ENCODE data around the gene MARK1.
"Not testable (repeated sequence)": the region's sequence is repeated elsewhere in the genome, so short reads cannot be mapped to it uniquely, and the experiment has no call there.

MARK1 gene

DNA sequence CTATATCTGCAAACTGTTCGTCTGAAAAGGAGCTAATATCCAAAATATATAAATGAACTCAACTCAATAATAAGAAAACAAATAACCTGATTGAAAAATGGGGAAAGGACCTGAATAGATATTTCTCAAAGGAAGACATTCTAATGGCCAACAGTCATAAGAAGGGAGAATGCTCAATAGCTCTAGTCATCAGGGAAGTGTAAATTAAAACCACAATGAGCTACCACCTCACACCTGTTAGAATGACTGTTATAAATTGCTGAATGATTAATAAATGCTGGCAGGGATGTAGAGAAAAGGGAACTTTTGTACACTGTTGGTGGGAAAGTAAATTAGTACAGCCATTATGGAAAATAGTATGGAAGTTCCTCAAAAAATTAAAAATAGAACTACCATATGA, 141.1 kb downstream of the MARK1 start:
- H3K9me3 ChIP-seq (ENCODE audit: control insufficient read depth, low read length), result no peaks in the 10 kb centered on the region
- WGBS, 2 experiments (ENCODE audit: insufficient coverage in 2 of 2), result no CpG with 5 or more reads among the region's 1 CpG
- no peaks in the 10 kb centered on the region for H3K4me1 ChIP-seq (ENCODE audit: control insufficient read depth, insufficient read depth, low read length, poor library complexity, severe bottlenecking)
- no peak overlapping the region for H3K4me3 ChIP-seq (ENCODE audit: extremely low read depth, insufficient read depth, low read length, poor library complexity, severe bottlenecking)
- no peak overlapping the region for H3K27ac ChIP-seq (ENCODE audit: low read depth, low read length, severe bottlenecking)
- H3K36me3 ChIP-seq (ENCODE audit: control insufficient read depth, insufficient read depth, low read length), result no peaks in the 10 kb centered on the region

- H3K4me3 ChIP-seq (ENCODE audit: extremely low read depth, insufficient read depth, low read length, poor library complexity, severe bottlenecking), result no peak overlapping the region
- H3K36me3 ChIP-seq (ENCODE audit: control insufficient read depth, insufficient read depth, low read length), result no peaks in the 10 kb centered on the region
- no peaks in the 10 kb centered on the region for H3K4me1 ChIP-seq (ENCODE audit: control insufficient read depth, insufficient read depth, low read length, poor library complexity, severe bottlenecking)
- H3K27ac ChIP-seq (ENCODE audit: low read depth, low read length, severe bottlenecking), result no peak overlapping the region
- no peaks in the 10 kb centered on the region for H3K9me3 ChIP-seq (ENCODE audit: control insufficient read depth, low read length)
Observed at GRCh38 chr1:220670365-220670764, 142.4 kb downstream of the MARK1 start.

DNA sequence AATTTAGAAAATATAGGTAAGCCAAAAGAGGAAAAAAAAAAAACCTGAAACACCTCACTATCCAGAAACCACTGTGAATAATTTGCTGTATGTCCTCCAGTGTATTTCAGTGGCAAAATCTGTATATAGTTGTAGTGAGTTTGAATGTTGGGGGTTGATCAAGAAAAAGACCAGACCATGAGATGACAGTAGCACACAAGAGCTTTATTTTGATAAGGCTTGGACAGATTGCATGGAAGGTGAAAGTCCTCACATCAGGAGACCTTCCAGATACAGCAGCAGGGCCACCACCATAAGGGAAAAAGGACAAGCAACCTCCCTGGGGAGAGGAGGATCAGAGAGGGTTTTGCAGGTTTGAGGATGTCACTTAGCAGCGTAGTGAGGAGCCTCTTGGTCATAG, 146.0 kb downstream of the MARK1 start:
- WGBS, 2 experiments (ENCODE audit: insufficient coverage in 2 of 2), result 100% methylated on average over 1 of the region's 1 CpG

GRCh38 chr1:220677251-220677650, 149.3 kb downstream of the MARK1 start:
- Histone ChIP-seq H3K4me3 (ENCODE audit: extremely low read depth, insufficient read depth, low read length, poor library complexity, severe bottlenecking) (no peak overlapping the region), H3K36me3 (ENCODE audit: control insufficient read depth, insufficient read depth, low read length) (no peaks in the 10 kb centered on the region), H3K27ac (ENCODE audit: low read depth, low read length, severe bottlenecking) (no peak overlapping the region), H3K9me3 (ENCODE audit: control insufficient read depth, low read length) (no peaks in the 10 kb centered on the region), H3K4me1 (ENCODE audit: control insufficient read depth, insufficient read depth, low read length, poor library complexity, severe bottlenecking) (no peaks in the 10 kb centered on the region)
- WGBS, 2 experiments (ENCODE audit: insufficient coverage in 2 of 2), result 86% methylated on average over 1 of the region's 2 CpGs; no CpG with 5 or more reads in 1 of the 2 experiments

More for the DNA sequence above, 146.0 kb downstream of the MARK1 start:
- Histone ChIP-seq H3K9me3 (ENCODE audit: control insufficient read depth, low read length) (no peaks in the 10 kb centered on the region), H3K36me3 (ENCODE audit: control insufficient read depth, insufficient read depth, low read length) (no peaks in the 10 kb centered on the region), H3K4me3 (ENCODE audit: extremely low read depth, insufficient read depth, low read length, poor library complexity, severe bottlenecking) (no peak overlapping the region), H3K27ac (ENCODE audit: low read depth, low read length, severe bottlenecking) (no peak overlapping the region), H3K4me1 (ENCODE audit: control insufficient read depth, insufficient read depth, low read length, poor library complexity, severe bottlenecking) (no peaks in the 10 kb centered on the region)

- Histone ChIP-seq H3K36me3 (ENCODE audit: control insufficient read depth, insufficient read depth, low read length) (no peaks in the 10 kb centered on the region), H3K4me1 (ENCODE audit: control insufficient read depth, insufficient read depth, low read length, poor library complexity, severe bottlenecking) (no peaks in the 10 kb centered on the region), H3K27ac (ENCODE audit: low read depth, low read length, severe bottlenecking) (no peak overlapping the region), H3K9me3 (ENCODE audit: control insufficient read depth, low read length) (no peaks in the 10 kb centered on the region), H3K4me3 (ENCODE audit: extremely low read depth, insufficient read depth, low read length, poor library complexity, severe bottlenecking) (no peak overlapping the region)
- WGBS, 2 experiments (ENCODE audit: insufficient coverage in 2 of 2), result 47 to 64% methylated on average over 2 to 3 of the region's 7 CpGs
Observed at GRCh38 chr1:220680085-220680687, 152.2 kb downstream of the MARK1 start.

GRCh38 chr1:220681220-220681880, 153.4 kb downstream of the MARK1 start:
- H3K27ac ChIP-seq (ENCODE audit: low read depth, low read length, severe bottlenecking), result no peak overlapping the region
- H3K4me1 ChIP-seq (ENCODE audit: control insufficient read depth, insufficient read depth, low read length, poor library complexity, severe bottlenecking), result no peaks in the 10 kb centered on the region
- H3K36me3 ChIP-seq (ENCODE audit: control insufficient read depth, insufficient read depth, low read length), result no peaks in the 10 kb centered on the region
- 90 to 93% methylated on average over 5 to 7 of the region's 10 CpGs for WGBS, 2 experiments (ENCODE audit: insufficient coverage in 2 of 2)
- no peaks in the 10 kb centered on the region for H3K9me3 ChIP-seq (ENCODE audit: control insufficient read depth, low read length)
- no peak overlapping the region for H3K4me3 ChIP-seq (ENCODE audit: extremely low read depth, insufficient read depth, low read length, poor library complexity, severe bottlenecking)

DNA sequence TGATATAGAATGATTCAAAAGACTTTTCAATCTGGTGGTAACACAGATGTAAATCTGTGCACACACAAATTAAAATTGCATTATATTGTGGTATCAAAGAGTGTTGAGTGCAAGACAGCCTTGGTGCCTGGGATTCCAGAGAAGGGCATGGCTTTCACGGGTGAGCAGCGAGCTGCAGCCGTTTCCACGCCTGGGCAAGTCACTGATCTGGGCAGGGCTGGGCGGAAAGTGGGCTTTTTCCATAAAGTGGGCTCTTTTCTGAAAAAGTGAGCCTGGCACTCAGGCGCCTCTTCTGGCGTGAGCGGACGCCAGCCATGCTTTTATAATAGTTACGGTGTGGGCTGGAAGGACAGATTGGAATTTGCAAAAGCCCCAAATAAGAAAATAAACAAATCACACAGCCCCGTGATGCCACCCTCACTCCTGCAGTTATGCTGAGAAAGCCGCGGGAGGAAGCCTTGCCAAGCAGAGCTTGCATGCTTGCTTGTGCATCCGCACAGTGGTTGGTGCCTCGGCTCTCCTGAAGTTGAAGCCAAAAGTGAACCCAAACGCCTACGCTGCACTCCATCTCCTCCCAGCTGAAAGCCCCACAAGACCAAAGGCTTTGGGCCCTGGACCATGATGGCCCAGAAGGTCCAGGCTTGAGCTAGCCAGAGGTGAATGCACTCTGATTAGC, 155.1 kb downstream of the MARK1 start:
- Histone ChIP-seq H3K36me3 (ENCODE audit: control insufficient read depth, insufficient read depth, low read length) (no peaks in the 10 kb centered on the region), H3K4me3 (ENCODE audit: extremely low read depth, insufficient read depth, low read length, poor library complexity, severe bottlenecking) (no peak overlapping the region), H3K27ac (ENCODE audit: low read depth, low read length, severe bottlenecking) (no peak overlapping the region), H3K4me1 (ENCODE audit: control insufficient read depth, insufficient read depth, low read length, poor library complexity, severe bottlenecking) (no peaks in the 10 kb centered on the region), H3K9me3 (ENCODE audit: control insufficient read depth, low read length) (no peaks in the 10 kb centered on the region)
- 90% methylated on average over 8 to 9 of the region's 17 CpGs for WGBS, 2 experiments (ENCODE audit: insufficient coverage in 2 of 2)

- not testable (repeated sequence) for H3K4me3 ChIP-seq (ENCODE audit: extremely low read depth, insufficient read depth, low read length, poor library complexity, severe bottlenecking); H3K9me3 ChIP-seq (ENCODE audit: control insufficient read depth, low read length); H3K27ac ChIP-seq (ENCODE audit: low read depth, low read length, severe bottlenecking); H3K4me1 ChIP-seq (ENCODE audit: control insufficient read depth, insufficient read depth, low read length, poor library complexity, severe bottlenecking); H3K36me3 ChIP-seq (ENCODE audit: control insufficient read depth, insufficient read depth, low read length)
- 82 to 95% methylated on average over 10 to 12 of the region's 12 CpGs for WGBS, 2 experiments (ENCODE audit: insufficient coverage in 2 of 2)
Observed at GRCh38 chr1:220683716-220684115, 155.8 kb downstream of the MARK1 start.

DNA sequence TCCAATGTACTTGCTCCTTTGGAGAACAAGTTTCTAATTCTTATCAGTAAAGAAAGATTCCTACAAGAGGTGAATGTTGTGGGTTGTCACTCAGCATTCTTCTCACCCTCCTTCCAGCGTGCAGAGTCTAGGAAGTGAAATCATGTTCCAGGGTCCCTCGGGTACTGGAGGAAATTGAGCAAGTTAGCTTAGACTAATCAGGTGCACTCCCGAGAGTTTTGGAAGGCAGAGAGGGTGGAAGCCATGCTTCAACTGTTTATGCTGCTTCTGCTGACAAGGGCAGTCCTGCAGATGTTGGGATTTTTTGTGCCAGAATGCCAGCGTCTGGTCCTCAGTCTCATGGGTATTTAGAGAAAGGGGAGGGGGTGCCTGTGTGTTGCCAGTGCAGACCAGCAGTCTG, 157.0 kb downstream of the MARK1 start:
- WGBS, 2 experiments (ENCODE audit: insufficient coverage in 2 of 2), result 79 to 90% methylated on average over 2 to 3 of the region's 4 CpGs
- H3K36me3 ChIP-seq (ENCODE audit: control insufficient read depth, insufficient read depth, low read length), result no peaks in the 10 kb centered on the region
- no peak overlapping the region for H3K27ac ChIP-seq (ENCODE audit: low read depth, low read length, severe bottlenecking)
- no peaks in the 10 kb centered on the region for H3K4me1 ChIP-seq (ENCODE audit: control insufficient read depth, insufficient read depth, low read length, poor library complexity, severe bottlenecking)
- H3K4me3 ChIP-seq (ENCODE audit: extremely low read depth, insufficient read depth, low read length, poor library complexity, severe bottlenecking), result no peak overlapping the region
- H3K9me3 ChIP-seq (ENCODE audit: control insufficient read depth, low read length), result no peaks in the 10 kb centered on the region

GRCh38 chr1:220685879-220686278, 157.9 kb downstream of the MARK1 start:
- H3K4me3 ChIP-seq (ENCODE audit: extremely low read depth, insufficient read depth, low read length, poor library complexity, severe bottlenecking), result no peak overlapping the region
- H3K27ac ChIP-seq (ENCODE audit: low read depth, low read length, severe bottlenecking), result no peak overlapping the region
- H3K9me3 ChIP-seq (ENCODE audit: control insufficient read depth, low read length), result no peaks in the 10 kb centered on the region
- no peaks in the 10 kb centered on the region for H3K4me1 ChIP-seq (ENCODE audit: control insufficient read depth, insufficient read depth, low read length, poor library complexity, severe bottlenecking)
- WGBS, 2 experiments (ENCODE audit: insufficient coverage in 2 of 2), result 60 to 100% methylated on average over 1 to 2 of the region's 3 CpGs
- H3K36me3 ChIP-seq (ENCODE audit: control insufficient read depth, insufficient read depth, low read length), result no peaks in the 10 kb centered on the region

- Histone ChIP-seq H3K4me3 (ENCODE audit: extremely low read depth, insufficient read depth, low read length, poor library complexity, severe bottlenecking) (no peak overlapping the region), H3K4me1 (ENCODE audit: control insufficient read depth, insufficient read depth, low read length, poor library complexity, severe bottlenecking) (no peaks in the 10 kb centered on the region), H3K36me3 (ENCODE audit: control insufficient read depth, insufficient read depth, low read length) (no peaks in the 10 kb centered on the region), H3K27ac (ENCODE audit: low read depth, low read length, severe bottlenecking) (no peak overlapping the region), H3K9me3 (ENCODE audit: control insufficient read depth, low read length) (no peaks in the 10 kb centered on the region)
- WGBS, 2 experiments (ENCODE audit: insufficient coverage in 2 of 2), result 73 to 100% methylated on average over 1 to 3 of the region's 5 CpGs
Observed at GRCh38 chr1:220687809-220688208, 159.9 kb downstream of the MARK1 start.
